Esophagus muscularis mucosa (tissue), 4 donors: Measurements from ENCODE around the gene STOM. TPM values are rescaled to one million over a fixed set of nuclear protein-coding genes. Genes with fewer than 3 reads are reported as not detected.

Experiments used
- DNase-seq: peaks from one replicate; pipeline ENCODE4 v3.0.0-alpha.2; 2017; ENCODE audit errors: extremely low spot score
- H3K27ac ChIP-seq, 4 donors: fragments of 200-600 bp; sonication (generic); replicated peaks in 1 of 4; 1 replicate in 3 of 4; 2 replicates in 1 of 4; pipeline ENCODE4 v1.5.1; 2016 to 2019; ENCODE audit warnings: mild to moderate bottlenecking in 1 of 4
- H3K27me3 ChIP-seq, 4 donors: fragments of 200-600 bp; sonication (generic); one replicate each; pipeline versions ENCODE4 v1.5.1 to v1.6.0; 2016 to 2019
- H3K36me3 ChIP-seq, 4 donors: fragments of 200-600 bp; sonication (generic); one replicate each; pipeline ENCODE4 v1.5.1; 2016 to 2019
- H3K4me1 ChIP-seq, 4 donors: fragments of 200-600 bp; sonication (generic); one replicate each; pipeline ENCODE4 v1.5.1; 2016 to 2019
- H3K4me3 ChIP-seq, 4 donors: fragments of 200-600 bp; sonication (generic); 1 replicate in 2 of 4; 2 replicates in 2 of 4; pipeline ENCODE4 v1.5.1; 2016 to 2019; ENCODE audit warnings: mild to moderate bottlenecking in 4 of 4, moderate library complexity in 1 of 4
- H3K9me3 ChIP-seq, 4 donors: fragments of 200-600 bp; sonication (generic); 1 replicate in 3 of 4; 2 replicates in 1 of 4; pipeline ENCODE4 v1.5.1; 2016 to 2019
- CTCF ChIP-seq, 3 experiments: fragments of 200-600 bp in 2 of 3; fragments of 450-650 bp in 1 of 3; sonication (generic) in 2 of 3; IDR thresholded peaks; one replicate each; pipeline ENCODE4 v1.5.1; 2017 to 2019; ENCODE audit warnings: antibody characterized with exemption in 3 of 3, mild to moderate bottlenecking in 2 of 3, moderate library complexity in 1 of 3
- EP300 ChIP-seq: sonication (generic); formaldehyde crosslinking; IDR thresholded peaks from one replicate; pipeline ENCODE4 v1.6.1; 2017; ENCODE audit warnings: antibody characterized with exemption
- POLR2A ChIP-seq: fragments of 450-650 bp; IDR thresholded peaks from one replicate; pipeline ENCODE4 v1.6.1; 2017; ENCODE audit warnings: antibody characterized with exemption, moderate library complexity, mild to moderate bottlenecking, low read depth
- POLR2AphosphoS5 ChIP-seq, 2 donors: sonication (generic); formaldehyde crosslinking; IDR thresholded peaks; one replicate each; pipeline ENCODE4 v1.6.1; 2017; ENCODE audit warnings: antibody characterized with exemption in 2 of 2
- WGBS: methylation state at CpG from one replicate; pipeline ENCODE4 v1.1.5; 2018; 5-methylcytosine and 5-hydroxymethylcytosine counted together
- intact Hi-C: fragments of 100-400 bp; cut with DNase I; formaldehyde crosslinking; loops from one replicate; pipeline ENCODE4 v1.15.1; 2023
- total RNA-seq, 4 donors: library from RNA; depleted of rRNA; stranded (reverse); fragments of >200 nt; gene quantifications; one replicate each; pipeline versions ENCODE4 v1.1.0 to v1.2.1, GENCODE V29; 2016

Gene STOM
- total RNA-seq, 4 donors from 2014 or later: 250 to 554 (median 444) TPM

GRCh38 chr9:121322037-121322736, 47.9 kb downstream of the STOM start:
- Histone ChIP-seq H3K27ac (peak overlapping the region; percentile 87 to 99 (median 92)), H3K9me3 (no peaks in the 10 kb centered on the region), H3K4me3 (no peak overlapping the region), H3K36me3 (peaks cover 65 to 97% (median 94%) of the 10 kb centered on the region in 4 donors), H3K27me3 (no peaks in the 10 kb centered on the region), H3K4me1 (peaks cover 93 to 100% (median 98%) of the 10 kb centered on the region in 4 donors)
- no peak for TF ChIP-seq CTCF (IDR thresholded peaks at IDR 0.05)
- TF ChIP-seq EP300: peak; percentile 78
- no peak for TF ChIP-seq POLR2A
- TF ChIP-seq POLR2AphosphoS5 (IDR thresholded peaks at IDR 0.05): peak in 1 of 2 donors; percentile 46
- DNase-seq: no peak
- intact Hi-C loops: no loop called here
- 31% methylated on average over 5 of the region's 5 CpGs for WGBS

GRCh38 chr9:121321016-121321503, 49.0 kb downstream of the STOM start:
- Histone ChIP-seq H3K4me1 (peaks cover 91 to 100% (median 98%) of the 10 kb centered on the region in 4 donors), H3K36me3 (peaks cover 69 to 97% (median 93%) of the 10 kb centered on the region in 4 donors), H3K4me3 (no peak overlapping the region), H3K9me3 (no peaks in the 10 kb centered on the region), H3K27ac (peak overlapping the region; percentile 87 to 99 (median 92)), H3K27me3 (no peaks in the 10 kb centered on the region)
- DNase-seq: no peak
- WGBS: 81% methylated on average over 6 of the region's 10 CpGs
- intact Hi-C loops: loop anchor here (2.0 kb wide), 1 partner anchor 54 kb away; no protein-coding TSS in a partner anchor
- TF ChIP-seq EP300: no peak
- no peak for TF ChIP-seq POLR2AphosphoS5 (IDR thresholded peaks at IDR 0.05)
- no peak for TF ChIP-seq CTCF (IDR thresholded peaks at IDR 0.05)
- TF ChIP-seq POLR2A: no peak

GRCh38 chr9:121319383-121319780, 50.7 kb downstream of the STOM start:
- H3K4me3 ChIP-seq: no peak overlapping the region
- peaks cover 84 to 100% (median 97%) of the 10 kb centered on the region in 4 donors for H3K4me1 ChIP-seq
- WGBS: 79% methylated on average over 5 of the region's 5 CpGs
- peaks cover 69 to 100% (median 93%) of the 10 kb centered on the region in 4 donors for H3K36me3 ChIP-seq
- peak overlapping the region; percentile 87 to 99 (median 92) for H3K27ac ChIP-seq
- DNase-seq: no peak
- no peaks in the 10 kb centered on the region for H3K27me3 ChIP-seq
- TF ChIP-seq POLR2AphosphoS5 (IDR thresholded peaks at IDR 0.05) (no peak), POLR2A (no peak), CTCF (IDR thresholded peaks at IDR 0.05) (no peak), EP300 (no peak)
- intact Hi-C loops: loop anchor here (2.0 kb wide), 1 partner anchor 41 kb away; no protein-coding TSS in a partner anchor
- no peaks in the 10 kb centered on the region for H3K9me3 ChIP-seq

GRCh38 chr9:121318631-121319382, 51.2 kb downstream of the STOM start:
- Histone ChIP-seq H3K9me3 (no peaks in the 10 kb centered on the region), H3K27me3 (no peaks in the 10 kb centered on the region), H3K27ac (peak overlapping the region; percentile 87 to 99 (median 92)), H3K36me3 (peaks cover 69 to 100% (median 93%) of the 10 kb centered on the region in 4 donors), H3K4me1 (peaks cover 78 to 100% (median 96%) of the 10 kb centered on the region in 4 donors), H3K4me3 (no peak overlapping the region)
- intact Hi-C loops: loop anchor here (2.0 kb wide), 1 partner anchor 40 kb away; no protein-coding TSS in a partner anchor
- WGBS: 81% methylated on average over 18 of the region's 19 CpGs
- no peak for TF ChIP-seq CTCF (IDR thresholded peaks at IDR 0.05)
- TF ChIP-seq POLR2AphosphoS5 (IDR thresholded peaks at IDR 0.05): no peak
- TF ChIP-seq POLR2A: no peak
- TF ChIP-seq EP300: no peak
- no peak for DNase-seq
